NCI-H128 (cell line): ENCODE measurements around the gene SHB.

Experiments used
- DNase-seq: peaks from one replicate; lab custom pipeline; 2025; ENCODE audit not compliant: unreplicated experiment; lab: John Stamatoyannopoulos, UW

The SHB gene

DNA sequence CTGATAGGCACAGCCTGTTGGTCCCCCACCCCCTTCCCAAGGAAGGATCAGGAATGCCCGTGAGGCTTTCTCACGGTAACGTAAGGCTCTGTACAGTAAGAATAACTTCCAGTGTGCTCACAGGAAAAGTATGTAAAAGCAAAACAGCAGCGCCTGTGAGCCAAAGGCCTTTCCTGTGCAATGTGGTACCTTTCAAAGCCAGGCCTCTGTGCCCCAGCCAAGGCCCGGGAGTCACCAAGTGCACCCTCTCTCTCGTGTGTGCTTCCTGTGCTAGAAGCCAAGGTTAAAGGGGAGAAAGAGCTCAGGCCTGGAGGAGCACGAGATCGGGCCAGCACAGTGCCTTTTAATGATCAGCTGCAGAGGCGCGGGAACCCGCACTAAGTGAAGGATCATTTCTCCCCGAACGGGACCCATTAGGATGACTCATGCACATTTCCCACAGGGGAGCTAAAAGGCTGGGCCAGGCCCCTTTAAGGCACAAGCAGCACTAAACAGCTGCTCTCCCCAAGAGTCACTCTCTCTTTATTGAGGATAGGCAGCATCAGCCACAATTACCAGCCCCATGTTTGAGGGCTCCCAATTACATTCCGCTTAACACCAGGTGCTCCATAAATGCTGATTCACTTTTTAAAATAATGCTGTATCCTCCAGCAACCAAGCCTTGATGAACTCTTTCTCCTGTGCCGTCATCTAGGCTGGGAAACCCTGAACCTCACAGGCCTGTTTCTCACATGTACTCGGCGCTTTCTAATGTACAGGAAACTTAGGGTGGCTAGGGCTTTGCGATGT is 42.8 kb downstream of the SHB start:
- DNase-seq: peak; percentile 59

DNA sequence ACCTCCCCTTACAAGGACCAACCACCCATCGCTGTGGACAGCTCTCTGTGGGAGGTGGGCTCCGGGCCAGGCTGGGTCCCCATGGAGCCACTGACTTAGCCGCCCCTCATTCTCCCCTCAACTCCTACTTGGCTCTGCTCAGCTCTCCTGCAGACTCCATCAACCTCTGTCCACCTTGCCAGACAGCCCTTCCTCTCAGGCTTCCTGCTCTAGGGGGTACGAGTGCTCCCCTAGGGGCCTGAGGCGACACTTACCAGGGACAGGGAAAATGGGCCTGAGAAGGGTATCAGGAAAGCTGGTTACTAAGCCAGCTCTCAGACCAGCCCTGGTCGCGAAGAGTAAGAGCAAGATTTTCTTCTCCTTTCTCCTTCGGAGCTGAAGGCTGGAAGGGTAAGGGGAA is 43.9 kb downstream of the SHB start:
- DNase-seq: no peak

DNA sequence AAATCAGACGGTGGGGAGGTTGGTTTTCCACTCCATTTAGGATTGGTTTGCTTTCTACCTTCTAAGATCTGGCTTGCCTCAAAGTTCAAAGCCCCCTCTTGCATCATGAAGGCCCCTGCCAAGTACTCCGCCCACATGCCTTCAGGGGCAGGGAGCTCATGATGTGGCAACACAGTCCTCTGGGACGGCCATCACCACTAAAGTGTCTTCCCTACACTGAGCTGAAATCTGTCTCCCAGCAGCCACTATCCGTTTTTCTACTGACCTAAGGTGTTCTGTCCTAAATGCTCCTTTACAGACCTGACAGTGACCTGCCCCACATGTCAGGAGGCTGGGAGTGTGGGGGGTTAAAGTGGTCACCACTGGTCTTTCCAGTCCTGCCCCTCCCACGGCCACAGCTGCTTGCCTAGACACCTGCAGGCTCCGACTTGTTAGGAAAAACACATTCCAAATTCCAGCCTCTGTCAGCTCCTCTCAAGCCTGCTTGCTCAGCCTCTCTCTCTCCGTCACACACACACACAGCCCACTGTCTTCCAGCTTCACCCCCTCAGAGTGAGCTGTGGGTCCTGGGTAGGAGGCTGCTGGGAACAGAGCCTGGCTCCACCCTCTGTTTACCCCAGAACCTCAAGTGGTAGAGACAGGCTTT is 44.9 kb downstream of the SHB start:
- no peak for DNase-seq

DNA sequence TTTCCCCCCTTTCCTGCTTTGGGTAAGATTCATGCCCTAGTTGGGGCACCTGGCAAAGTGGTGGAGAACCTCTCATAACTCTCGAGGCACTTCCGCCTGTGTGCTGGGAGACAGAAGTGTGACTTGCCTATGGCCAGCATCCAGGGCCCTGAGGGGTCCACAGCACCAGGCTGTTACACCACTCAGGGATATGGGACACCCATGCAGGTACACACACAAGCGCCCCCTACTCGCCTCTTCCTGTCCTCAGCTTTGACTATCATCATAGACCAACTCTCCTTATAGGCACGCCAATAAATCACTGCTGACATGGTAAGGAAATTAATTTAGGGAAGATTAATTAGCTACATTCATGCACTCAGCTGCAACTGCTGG is 45.4 kb downstream of the SHB start:
- DNase-seq: no peak

DNA sequence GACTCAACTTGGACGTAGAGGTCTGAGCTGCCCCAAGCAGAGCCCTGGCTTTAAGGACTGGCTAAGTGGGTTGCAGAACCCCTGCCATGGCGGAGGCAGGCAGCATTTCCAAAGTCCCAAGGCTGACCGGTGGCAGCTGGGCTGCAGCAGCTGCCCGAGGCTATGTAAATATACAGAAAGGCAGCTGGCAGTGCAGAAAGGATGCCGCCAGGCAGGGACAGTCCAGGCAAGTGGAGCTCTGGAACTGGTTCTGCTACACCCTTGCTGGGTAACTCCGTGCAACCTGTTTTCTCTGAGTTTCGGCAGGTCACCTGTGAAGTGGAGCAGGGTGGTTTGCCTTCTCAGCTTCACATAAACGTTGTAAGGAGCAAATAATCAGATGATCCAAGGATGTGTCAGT is 46.0 kb downstream of the SHB start:
- DNase-seq: no peak

DNA sequence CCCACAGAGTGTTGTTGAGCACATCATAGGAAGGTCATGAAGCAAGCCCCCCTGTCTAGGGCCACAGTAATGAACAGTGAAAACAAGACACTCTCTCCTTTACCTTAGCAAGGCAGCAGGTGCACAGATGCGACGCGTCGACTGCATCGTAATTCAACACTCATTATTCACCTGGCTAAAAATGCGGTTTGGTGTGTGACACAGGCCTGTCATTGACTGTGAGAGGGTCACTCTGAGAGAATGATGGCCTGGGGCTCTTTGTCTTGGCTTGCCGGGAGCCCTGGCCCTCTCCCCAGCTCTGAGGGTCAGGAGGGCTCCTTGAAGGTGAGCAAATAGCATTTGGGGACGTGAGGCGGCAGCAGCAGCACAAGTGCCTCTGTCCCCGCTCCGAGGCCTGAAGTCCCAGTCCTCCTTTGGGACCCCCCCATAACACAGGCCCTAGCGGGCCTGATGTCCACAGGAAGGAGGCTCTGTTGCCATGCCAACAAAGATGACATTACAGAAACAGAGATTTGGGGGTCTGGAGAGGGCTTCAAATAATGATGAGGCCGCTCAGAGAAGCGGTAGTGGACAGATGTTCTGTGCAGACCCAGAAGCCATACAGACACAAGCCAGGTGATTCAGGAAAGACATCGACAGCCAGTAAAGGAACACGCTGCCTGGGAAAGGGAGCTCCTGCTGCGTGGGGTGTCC is 46.7 kb downstream of the SHB start:
- no peak for DNase-seq

DNA sequence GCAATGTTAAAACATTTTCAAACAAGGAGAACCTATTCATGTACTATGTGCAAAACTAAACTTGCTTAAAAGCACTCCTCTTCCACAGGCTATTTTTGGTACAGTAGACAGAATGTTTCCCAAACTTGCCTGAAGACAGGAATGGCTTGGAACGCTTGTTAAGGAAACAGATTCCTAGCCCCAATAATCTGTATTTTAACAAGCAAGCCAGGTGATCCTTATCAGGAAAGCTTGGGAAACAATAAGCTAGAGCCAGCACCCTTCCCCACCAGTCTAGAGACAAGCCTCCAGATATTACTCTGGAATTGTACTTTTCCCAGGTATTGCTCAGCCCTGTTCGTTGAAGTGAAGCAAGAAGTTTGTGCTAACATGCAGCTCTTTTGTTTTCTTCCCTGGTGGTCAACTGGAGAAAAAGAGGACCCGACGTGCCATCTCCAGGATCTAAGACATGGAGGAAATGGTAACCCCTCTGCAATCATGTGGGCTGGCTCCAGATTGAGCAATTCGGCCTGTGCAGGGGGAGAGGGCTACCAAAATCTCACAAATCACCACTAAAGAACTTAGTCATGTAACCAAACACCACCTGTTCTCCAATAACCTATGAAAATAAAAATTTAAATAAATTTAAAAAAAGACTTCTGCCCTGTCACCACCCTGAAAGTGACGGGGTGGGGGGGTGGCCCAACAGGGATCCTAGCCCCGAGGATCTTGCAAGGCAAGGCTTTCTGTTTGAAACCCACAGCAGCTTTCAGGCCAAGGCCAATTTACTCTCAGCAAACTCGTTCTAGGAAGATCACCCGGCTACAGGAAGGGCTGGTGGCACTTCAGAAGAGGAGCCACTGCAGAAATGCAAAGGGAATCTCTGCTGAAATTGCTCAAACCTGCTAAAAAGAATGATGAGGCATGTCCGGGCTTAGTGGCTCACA is 48.6 kb downstream of the SHB start:
- no peak for DNase-seq

DNA sequence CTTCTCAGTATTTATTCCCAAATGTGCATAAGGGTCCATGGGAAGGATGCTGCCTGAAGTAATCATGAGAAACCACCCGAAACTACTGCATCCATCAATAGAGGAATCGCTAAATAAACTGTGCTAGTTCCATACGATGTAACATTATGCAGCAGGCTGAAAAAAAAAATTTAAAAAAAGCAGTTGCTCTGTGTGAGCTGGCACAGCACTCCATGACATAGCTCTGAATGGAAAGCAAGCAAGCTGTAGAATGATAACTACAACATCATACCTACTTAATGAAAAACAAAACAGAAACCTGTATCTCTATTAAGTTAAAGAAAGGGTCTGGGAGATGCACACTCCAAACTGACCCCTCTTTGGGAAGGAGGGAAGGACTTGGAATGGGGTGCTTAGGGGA is 49.3 kb downstream of the SHB start:
- DNase-seq: no peak

DNA sequence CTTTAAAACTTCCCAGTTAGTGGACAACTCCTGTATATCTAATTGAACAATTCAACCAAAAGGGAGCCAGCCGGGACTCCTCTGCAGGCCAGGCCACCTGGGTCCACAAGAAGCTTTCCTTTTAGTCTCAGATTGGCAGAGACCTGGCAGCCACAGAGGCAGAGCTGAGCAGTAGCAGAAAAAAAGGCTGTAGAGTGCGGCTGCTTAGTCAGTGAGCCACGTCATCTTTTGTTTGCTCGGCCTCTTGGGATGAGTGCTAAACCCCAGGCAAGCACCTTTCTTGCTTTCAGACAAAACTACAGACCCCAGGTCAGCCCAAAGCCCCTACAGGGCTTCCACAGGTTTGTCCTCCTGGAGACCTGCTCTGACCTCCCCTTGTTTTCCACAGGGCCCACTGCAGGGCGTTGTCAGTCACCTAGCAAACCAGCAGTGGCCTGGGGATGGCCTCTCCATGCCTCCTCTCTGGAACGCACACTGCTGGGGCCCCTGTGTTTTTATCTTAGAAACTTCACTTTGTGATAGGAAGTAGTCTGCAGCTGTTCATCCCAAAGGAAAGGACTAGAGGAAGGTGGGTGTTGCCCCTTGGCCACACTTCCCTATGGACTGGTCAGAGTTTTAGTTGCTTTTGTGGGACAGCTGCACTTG is 49.9 kb downstream of the SHB start:
- DNase-seq: no peak

DNA sequence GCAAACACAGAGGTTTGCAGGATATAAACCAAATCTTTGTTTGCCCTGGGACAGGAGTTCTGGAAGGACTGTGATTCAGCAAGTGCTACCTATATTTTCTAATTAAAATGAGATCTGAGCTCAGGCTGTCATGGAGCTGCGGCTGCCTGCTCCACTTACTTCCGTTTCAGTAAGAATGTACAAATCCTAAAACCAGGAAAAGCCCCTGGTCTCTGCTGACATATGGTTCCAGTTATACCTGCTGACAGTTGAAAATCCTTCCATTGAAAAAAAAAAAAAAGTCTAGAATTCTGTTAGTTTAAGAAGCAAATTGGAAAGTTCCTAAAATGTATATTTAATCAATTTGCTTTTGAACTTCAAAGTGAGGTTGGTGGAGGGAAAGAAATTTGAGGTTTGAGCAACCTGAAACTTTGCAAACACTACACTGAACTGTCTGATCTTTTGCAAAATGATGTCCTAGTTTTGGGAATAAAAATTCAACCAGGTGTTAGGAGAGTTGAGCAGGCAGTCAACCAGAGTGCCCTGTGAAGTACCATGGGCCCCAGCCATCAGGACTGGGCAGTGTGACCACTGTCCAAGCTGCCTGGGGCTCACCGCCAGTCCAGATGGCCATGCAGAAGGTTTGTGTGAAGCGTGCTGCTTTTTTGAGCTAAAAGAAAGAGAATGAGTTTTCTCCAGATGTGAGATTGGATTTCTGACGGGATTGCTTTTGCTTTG is 50.6 kb downstream of the SHB start:
- DNase-seq: no peak

DNA sequence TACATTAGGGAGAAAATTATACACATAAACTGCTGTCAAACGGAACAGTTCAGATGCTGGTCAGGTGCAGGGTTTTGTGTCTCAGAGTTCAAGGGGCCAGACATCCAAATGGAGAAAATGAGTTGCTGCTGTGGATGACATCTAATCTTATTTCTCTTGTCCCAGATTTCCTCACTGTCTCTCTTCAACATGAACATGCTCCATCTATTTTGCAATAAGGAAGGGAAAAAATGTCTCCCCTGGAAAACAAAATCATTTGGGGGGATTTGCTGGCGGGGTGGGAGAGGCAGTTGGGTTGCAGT is 51.2 kb downstream of the SHB start:
- no peak for DNase-seq

DNA sequence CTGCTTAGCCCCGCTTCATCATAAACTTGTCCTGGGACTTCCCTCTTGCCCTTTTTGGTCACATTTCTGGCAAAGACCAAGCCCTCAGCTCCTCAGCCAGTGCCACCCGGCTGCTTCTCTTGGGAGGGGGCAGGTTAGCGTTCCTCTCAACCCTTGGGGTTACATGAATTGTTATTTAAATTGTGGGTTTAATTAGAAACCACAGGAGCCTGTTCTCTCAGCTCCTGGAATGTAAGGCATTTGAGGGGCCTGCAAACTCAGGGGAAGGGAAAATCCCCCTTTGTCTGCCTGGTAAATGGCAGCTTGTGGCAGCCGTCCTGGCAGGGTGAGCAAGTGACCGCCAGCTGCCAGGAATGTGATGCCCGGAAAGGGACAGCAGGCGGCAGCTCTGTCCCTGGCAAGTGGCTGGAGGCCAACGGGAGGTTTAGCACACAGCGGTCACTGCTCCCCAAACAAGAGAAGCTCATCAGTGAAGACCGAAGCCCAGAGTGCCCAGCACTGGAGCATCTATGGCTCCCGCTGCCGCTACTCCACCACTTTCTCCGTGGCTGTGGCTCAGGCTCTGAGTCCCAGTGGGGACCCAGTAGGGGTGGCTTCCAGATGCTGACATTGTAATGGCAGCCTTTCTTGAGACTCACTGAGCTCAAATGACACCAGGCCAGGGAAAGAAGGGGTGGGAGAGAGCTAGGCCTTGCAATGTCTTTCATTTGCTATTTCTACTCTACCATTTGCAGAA is 51.7 kb downstream of the SHB start:
- no peak for DNase-seq

DNA sequence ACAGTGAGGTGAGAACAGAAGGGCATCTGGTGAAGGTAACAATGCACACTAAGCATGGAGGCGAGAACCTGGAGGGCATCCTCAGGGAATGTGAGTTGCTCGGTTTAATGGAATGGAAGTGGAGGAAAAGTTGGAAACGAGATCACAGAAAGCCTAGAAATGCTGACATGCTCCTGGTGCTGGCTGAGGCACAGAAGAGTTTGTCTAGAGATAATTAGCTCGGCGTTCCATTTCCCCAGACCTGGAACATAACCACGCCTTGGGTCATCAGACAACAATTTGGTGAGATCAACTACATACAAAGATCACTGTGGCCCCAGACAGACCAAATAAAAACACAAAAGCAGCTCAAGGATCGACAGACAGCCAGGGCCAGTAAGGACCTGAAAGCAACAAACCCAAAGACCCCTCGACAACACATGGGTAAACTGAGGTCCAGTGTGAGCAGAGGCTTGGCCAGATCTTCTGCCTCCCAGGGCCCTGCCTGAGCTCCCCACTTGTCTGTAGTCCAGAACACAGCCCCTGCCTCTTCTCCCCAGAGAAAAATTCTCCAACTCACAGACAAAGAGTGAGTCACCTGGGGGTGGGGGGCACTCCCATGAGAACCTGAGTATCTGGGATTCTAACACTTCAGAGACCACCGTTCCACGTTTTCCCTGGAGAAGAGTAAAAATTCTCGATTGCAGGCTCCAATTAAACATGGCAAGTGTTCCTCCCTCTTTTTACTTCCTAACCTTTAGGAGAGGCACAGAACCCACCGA is 52.5 kb downstream of the SHB start:
- DNase-seq: no peak

DNA sequence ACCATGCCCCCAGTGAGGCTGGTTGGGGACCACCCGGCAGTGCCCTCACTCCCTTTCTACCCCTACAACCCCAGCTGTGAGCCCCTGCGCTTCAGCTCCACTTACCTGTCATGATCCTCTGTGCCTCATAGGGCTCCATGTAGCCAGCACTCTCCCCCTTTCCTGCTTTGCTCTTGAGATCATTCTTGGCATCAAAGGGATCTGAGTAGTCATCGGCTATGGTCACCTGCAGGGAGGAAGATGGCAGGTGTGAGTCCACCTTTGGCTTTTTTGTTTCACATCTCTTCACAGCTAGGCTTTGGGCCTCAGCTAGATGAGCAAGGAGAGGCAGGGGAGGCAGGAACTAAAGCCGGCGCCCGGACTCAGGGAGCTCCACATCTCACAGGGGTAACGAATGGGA is 53.1 kb downstream of the SHB start:
- no peak for DNase-seq

DNA sequence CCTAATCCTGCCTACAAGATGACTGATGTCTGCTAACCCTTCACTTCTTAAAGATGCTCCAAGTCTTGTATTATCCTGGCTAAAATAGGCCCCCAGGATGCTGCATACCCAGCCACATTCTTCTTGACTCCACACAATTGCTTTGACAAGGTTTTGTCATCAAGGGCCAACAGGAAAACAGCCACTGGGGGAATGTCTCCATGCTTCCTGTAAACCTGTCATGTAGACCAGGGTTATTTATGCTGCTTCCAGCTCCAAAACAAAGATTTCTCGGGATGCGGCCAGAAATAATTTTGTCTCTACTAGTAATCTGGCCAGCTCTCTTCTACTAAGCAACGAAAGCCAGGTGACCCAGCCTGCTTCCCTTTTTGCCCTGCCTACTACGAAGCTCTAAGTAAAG is 53.8 kb downstream of the SHB start:
- no peak for DNase-seq

DNA sequence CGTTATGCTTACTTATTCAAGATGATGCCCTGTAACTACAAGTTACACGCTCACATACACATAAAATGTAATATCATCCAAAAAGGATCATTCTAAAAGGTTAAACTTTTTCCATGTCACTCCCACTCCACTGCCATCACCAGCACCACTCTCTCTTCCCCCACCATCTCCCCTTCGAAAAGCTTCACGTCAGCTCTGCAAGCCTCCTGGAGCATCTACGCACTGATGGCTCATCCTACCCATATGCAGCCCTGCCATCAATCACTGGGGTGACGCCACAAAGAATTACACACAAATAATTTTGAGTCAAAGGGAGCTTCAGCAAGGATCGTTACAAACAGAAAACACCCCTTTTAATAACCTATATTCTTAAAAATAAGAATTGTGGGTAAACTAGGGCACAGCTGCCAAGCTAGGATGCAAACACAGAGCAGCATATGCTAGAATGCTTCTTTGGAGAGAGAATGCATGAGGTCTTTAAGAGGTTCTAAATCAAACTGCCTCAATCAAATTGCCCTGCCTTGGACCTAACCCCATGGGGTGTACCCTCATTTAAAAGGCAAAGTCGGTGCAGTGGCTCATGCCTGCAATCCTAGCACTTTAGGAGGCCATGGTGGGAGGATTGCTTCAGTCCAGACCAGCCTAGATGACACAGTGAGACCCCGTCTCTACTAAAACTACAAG is 56.1 kb downstream of the SHB start:
- DNase-seq: no peak

DNA sequence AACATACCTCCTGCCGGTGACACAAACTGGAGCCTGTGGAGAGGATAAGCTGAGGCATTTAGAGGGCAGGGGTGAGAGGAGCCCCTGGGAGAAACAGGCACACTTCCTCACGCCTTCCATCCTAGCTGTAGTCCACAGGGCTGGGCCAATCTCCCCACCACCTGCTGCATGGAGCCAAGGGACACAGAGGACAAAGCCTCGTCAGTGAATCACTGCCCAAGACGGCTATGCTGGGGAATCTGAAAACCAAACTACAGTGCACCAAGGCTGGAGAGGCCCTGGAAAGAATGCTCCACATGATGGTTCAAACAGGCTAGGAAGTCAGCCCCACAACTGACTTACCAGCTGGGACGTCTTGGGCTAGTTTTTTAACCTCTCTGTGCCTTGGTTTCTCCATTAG is 57.0 kb downstream of the SHB start:
- no peak for DNase-seq

DNA sequence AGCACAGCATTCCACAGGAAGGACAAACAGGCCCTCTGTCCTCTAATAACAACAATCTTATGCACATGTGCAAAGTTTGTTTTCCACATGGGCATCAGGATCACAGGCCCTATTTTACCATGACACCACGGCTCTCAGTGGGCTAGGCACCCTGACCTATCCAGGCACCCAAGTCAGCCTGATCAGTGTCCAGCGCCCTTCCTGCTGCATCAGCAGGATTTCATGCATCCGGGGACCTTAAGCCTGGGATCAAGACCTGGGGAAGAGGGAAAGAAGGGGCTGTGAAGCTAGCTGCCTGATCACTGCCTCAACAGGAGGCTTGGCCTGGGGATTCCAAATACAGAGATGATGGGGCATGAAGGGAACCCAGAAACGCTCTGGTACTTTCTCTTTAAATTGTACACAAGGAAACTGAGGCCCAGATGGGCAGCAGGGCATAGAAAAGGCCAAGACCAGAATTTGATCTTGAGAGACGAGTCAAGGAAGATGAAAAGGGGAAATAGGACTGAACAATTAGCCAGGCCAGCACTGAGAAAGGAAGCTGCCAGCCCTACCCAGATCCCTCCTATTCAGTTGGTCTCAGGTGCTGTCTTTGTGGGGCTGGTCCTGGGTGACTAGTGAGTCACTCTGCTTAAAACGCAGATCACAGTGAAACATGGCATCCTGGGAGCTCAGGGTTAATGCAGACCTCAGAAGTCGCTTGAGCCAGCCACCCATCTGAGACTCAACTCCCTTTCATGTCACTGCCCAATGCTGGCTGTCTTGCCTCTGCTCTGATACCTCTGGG is 57.9 kb downstream of the SHB start:
- no peak for DNase-seq
